ENCODE results near the gene ZDHHC24. TPM values are rescaled to one million over a fixed set of nuclear protein-coding genes. Genes with fewer than 3 reads are reported as not detected.
A peak's percentile ranks its signal among the peaks of the same experiment; 100 is the strongest.

ZDHHC24 gene
- total RNA-seq, 2 donors from 2014 or later = 7.7 to 10.7 TPM

GRCh38 chr11:66568124-66568916 lies 22.5 kb upstream of the ZDHHC24 start, which contains the start of gene CTSF:
Gene CTSF, minus strand, starts transcription at chr11:66568606. Its CDS starts 120 bp downstream, at chr11:66568486.
- DNase-seq = peak; percentile 87
- intact Hi-C loops (cut with DNase I) = no loop called here
- no peak for TF ChIP-seq CTCF (IDR thresholded peaks at IDR 0.05)
- Histone ChIP-seq H3K4me1 (no peaks in the 10 kb centered on the region), H3K9ac (ENCODE audit: low read depth in 2 of 2, low read length in 2 of 2) (peak within 1 kb of the TSS in 1 of 2 donors; percentile 69), H3K4me3 (peak within 1 kb of the TSS; percentile 73), H3K9me3 (no peaks in the 10 kb centered on the region), H3K36me3 (no peaks in the 10 kb centered on the region), H3K27me3 (peaks cover 4% of the 10 kb centered on the region), H3K27ac (no peak within 1 kb of the TSS)

GRCh38 chr11:66567787-66568123 lies 21.9 kb upstream of the ZDHHC24 start:
- Histone ChIP-seq H3K9ac (ENCODE audit: low read depth in 2 of 2, low read length in 2 of 2) (no peak overlapping the region), H3K27me3 (peaks cover 4% of the 10 kb centered on the region), H3K4me1 (no peaks in the 10 kb centered on the region), H3K36me3 (no peaks in the 10 kb centered on the region), H3K27ac (no peak overlapping the region), H3K9me3 (no peaks in the 10 kb centered on the region), H3K4me3 (peak overlapping the region; percentile 73)
- intact Hi-C loops (cut with DNase I) = no loop called here
- no peak for DNase-seq
- no peak for TF ChIP-seq CTCF (IDR thresholded peaks at IDR 0.05)

GRCh38 chr11:66566221-66566620 lies 20.4 kb upstream of the ZDHHC24 start:
- no peaks in the 10 kb centered on the region for H3K36me3 ChIP-seq
- no peaks in the 10 kb centered on the region for H3K9me3 ChIP-seq
- H3K4me1 ChIP-seq = no peaks in the 10 kb centered on the region
- no peak overlapping the region for H3K27ac ChIP-seq
- H3K27me3 ChIP-seq = peaks cover 4% of the 10 kb centered on the region
- intact Hi-C loops (cut with DNase I) = no loop called here
- DNase-seq = no peak
- no peak overlapping the region for H3K4me3 ChIP-seq
- H3K9ac ChIP-seq (ENCODE audit: low read depth in 2 of 2, low read length in 2 of 2) = no peak overlapping the region
- no peak for TF ChIP-seq CTCF (IDR thresholded peaks at IDR 0.05)

- H3K4me3 ChIP-seq = no peak overlapping the region
- peaks cover 4% of the 10 kb centered on the region for H3K27me3 ChIP-seq
- DNase-seq = no peak
- intact Hi-C loops (cut with DNase I) = no loop called here
- no peak overlapping the region for H3K9ac ChIP-seq (ENCODE audit: low read depth in 2 of 2, low read length in 2 of 2)
- H3K4me1 ChIP-seq = no peaks in the 10 kb centered on the region
- no peak overlapping the region for H3K27ac ChIP-seq
- no peaks in the 10 kb centered on the region for H3K9me3 ChIP-seq
- no peaks in the 10 kb centered on the region for H3K36me3 ChIP-seq
- TF ChIP-seq CTCF (IDR thresholded peaks at IDR 0.05) = no peak
These were observed 19.1 kb upstream of the ZDHHC24 start for GRCh38 chr11:66564984-66565383.

- no peaks in the 10 kb centered on the region for H3K9me3 ChIP-seq
- intact Hi-C loops (cut with DNase I) = no loop called here
- peaks cover 4% of the 10 kb centered on the region for H3K27me3 ChIP-seq
- no peaks in the 10 kb centered on the region for H3K4me1 ChIP-seq
- H3K36me3 ChIP-seq = no peaks in the 10 kb centered on the region
- H3K27ac ChIP-seq = no peak overlapping the region
- no peak overlapping the region for H3K4me3 ChIP-seq
- no peak overlapping the region for H3K9ac ChIP-seq (ENCODE audit: low read depth in 2 of 2, low read length in 2 of 2)
- DNase-seq = no peak
- TF ChIP-seq CTCF (IDR thresholded peaks at IDR 0.05) = no peak
These were observed 18.7 kb upstream of the ZDHHC24 start for GRCh38 chr11:66564538-66564937.

Data from colonic mucosa (tissue), 4 donors.